Sigmoid colon (tissue), 7 donors: ENCODE measurements around the gene MYO18B. TPM values are rescaled to one million over a fixed set of nuclear protein-coding genes. Genes with fewer than 3 reads are reported as not detected.

ENCODE experiments used
- DNase-seq: peaks from one replicate; pipeline ENCODE4 v3.0.0-alpha.2; 2019
- H3K27ac ChIP-seq, 4 donors: fragments of 200-600 bp; sonication (generic); one replicate each; pipeline ENCODE4 v1.5.1; 2016 to 2019; ENCODE audit warnings: mild to moderate bottlenecking in 1 of 4
- H3K27me3 ChIP-seq, 3 donors: fragments of 200-600 bp; sonication (generic); one replicate each; pipeline ENCODE4 v1.5.1; 2019; ENCODE audit warnings: mild to moderate bottlenecking in 1 of 3
- H3K36me3 ChIP-seq, 4 donors: fragments of 200-600 bp; sonication (generic); one replicate each; pipeline ENCODE4 v1.5.1; 2016 to 2019
- H3K4me1 ChIP-seq, 4 donors: fragments of 200-600 bp; sonication (generic); one replicate each; pipeline ENCODE4 v1.5.1; 2017 to 2019
- H3K4me3 ChIP-seq, 4 donors: fragments of 200-600 bp; sonication (generic); one replicate each; pipeline ENCODE4 v1.5.1; 2017 to 2019; ENCODE audit warnings: mild to moderate bottlenecking in 2 of 4, moderate library complexity in 1 of 4
- H3K9me3 ChIP-seq, 4 donors: fragments of 200-600 bp in 3 of 4; sonication (generic) in 3 of 4; one replicate each; pipeline versions ENCODE4 v1.5.1 to v1.6.1; 2013 to 2019
- EP300 ChIP-seq, 4 donors: sonication (generic); formaldehyde crosslinking; IDR thresholded peaks; one replicate each; pipeline ENCODE4 v1.6.1; 2017; ENCODE audit warnings: antibody characterized with exemption in 4 of 4
- POLR2A ChIP-seq, 2 donors: fragments of 450-650 bp; IDR thresholded peaks; one replicate each; pipeline ENCODE4 v1.6.1; 2016; ENCODE audit warnings: antibody characterized with exemption in 2 of 2, mild to moderate bottlenecking in 2 of 2, moderate library complexity in 2 of 2
- POLR2AphosphoS5 ChIP-seq, 4 donors: sonication (generic); formaldehyde crosslinking; IDR thresholded peaks; one replicate each; pipeline ENCODE4 v1.6.1; 2017; ENCODE audit warnings: antibody characterized with exemption in 4 of 4
- WGBS, 2 donors: extraction: QIAGEN DNeasy Blood & Tissue Kit; methylation state at CpG; one replicate each; pipeline ENCODE4 v1.1.7; 2013; 5-methylcytosine and 5-hydroxymethylcytosine counted together
- intact Hi-C: fragments of 100-400 bp; cut with DNase I; formaldehyde crosslinking; loops from one replicate; pipeline ENCODE4 v1.15.1; 2023
- polyA plus RNA-seq, 3 donors: library from polyadenylated mRNA; stranded (reverse); fragments of 200-250 nt; gene quantifications; one replicate each; pipeline ENCODE4 v1.2.3, GENCODE V29; 2013
- total RNA-seq, 4 donors: library from RNA; depleted of rRNA; stranded (reverse); fragments of >200 nt; gene quantifications; one replicate each; pipeline ENCODE4 v1.1.0, GENCODE V29; 2016
- TF ChIP-seq, protein P1 (sequence below), 4 experiments: fragments of 450-650 bp in 3 of 4; fragments of 200-600 bp in 1 of 4; IDR thresholded peaks; one replicate each; pipeline ENCODE4 v1.5.1; 2016 to 2019; ENCODE audit warnings: antibody characterized with exemption in 4 of 4, mild to moderate bottlenecking in 3 of 4, moderate library complexity in 2 of 4
- donor health status: healthy with polysubstance abuse.
- donor health status: Bipolar disorder and iron deficiency.
- donor health status: healthy.

Gene MYO18B
- total and polyA plus RNA-seq, 7 donors: under 0.01 to 0.60 (median 0.30) TPM; not detected in 3

DNA sequence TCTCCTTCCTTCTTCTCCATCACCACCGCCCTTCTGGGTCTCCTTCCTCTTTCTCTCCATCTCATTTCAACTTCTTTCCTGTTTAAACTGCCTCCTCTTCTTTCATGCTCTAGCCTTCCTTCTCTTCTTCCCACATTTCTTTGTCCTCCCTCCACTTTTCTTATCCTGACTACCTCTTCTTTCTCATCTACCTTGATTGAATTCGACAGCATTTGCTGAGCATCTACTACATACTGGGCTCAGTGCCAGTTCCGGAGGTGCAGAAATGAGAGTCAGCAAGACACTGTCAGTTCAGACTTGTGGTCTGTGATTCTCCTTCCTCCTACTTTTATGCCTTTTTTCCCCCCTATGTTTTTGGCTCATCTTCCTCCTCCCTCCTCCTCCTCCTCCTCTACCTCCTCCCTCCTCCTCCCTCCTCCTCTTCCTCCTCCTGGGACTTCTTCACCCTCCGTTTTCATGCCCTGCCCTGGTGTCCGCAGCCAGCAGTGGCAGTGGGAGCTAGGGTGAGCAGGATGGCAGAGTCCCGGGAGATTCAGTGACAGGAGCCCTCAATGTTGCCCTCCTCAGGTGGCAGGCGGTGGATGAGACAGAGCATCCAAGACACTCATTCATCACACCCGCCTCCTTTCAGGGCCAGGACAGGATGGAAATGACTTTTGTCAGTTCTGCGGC is 281.3 kb downstream of the MYO18B start:
- H3K4me3 ChIP-seq: no peak overlapping the region
- H3K27me3 ChIP-seq: peaks cover 0 to 16% (median 0%) of the 10 kb centered on the region in 3 donors
- TF ChIP-seq, protein P1, sequence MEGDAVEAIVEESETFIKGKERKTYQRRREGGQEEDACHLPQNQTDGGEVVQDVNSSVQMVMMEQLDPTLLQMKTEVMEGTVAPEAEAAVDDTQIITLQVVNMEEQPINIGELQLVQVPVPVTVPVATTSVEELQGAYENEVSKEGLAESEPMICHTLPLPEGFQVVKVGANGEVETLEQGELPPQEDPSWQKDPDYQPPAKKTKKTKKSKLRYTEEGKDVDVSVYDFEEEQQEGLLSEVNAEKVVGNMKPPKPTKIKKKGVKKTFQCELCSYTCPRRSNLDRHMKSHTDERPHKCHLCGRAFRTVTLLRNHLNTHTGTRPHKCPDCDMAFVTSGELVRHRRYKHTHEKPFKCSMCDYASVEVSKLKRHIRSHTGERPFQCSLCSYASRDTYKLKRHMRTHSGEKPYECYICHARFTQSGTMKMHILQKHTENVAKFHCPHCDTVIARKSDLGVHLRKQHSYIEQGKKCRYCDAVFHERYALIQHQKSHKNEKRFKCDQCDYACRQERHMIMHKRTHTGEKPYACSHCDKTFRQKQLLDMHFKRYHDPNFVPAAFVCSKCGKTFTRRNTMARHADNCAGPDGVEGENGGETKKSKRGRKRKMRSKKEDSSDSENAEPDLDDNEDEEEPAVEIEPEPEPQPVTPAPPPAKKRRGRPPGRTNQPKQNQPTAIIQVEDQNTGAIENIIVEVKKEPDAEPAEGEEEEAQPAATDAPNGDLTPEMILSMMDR (IDR thresholded peaks at IDR 0.05): no peak
- TF ChIP-seq POLR2A (IDR thresholded peaks at IDR 0.05) (no peak), POLR2AphosphoS5 (IDR thresholded peaks at IDR 0.05) (no peak), EP300 (IDR thresholded peaks at IDR 0.05) (no peak)
- intact Hi-C loops: no loop called here
- no peak overlapping the region for H3K27ac ChIP-seq
- DNase-seq: no peak
- no peaks in the 10 kb centered on the region for H3K36me3 ChIP-seq
- 66 to 77% methylated on average over 9 of the region's 9 CpGs for WGBS, 2 donors
- peaks cover 0 to 5% (median 2%) of the 10 kb centered on the region in 4 donors for H3K9me3 ChIP-seq
- no peaks in the 10 kb centered on the region for H3K4me1 ChIP-seq

DNA sequence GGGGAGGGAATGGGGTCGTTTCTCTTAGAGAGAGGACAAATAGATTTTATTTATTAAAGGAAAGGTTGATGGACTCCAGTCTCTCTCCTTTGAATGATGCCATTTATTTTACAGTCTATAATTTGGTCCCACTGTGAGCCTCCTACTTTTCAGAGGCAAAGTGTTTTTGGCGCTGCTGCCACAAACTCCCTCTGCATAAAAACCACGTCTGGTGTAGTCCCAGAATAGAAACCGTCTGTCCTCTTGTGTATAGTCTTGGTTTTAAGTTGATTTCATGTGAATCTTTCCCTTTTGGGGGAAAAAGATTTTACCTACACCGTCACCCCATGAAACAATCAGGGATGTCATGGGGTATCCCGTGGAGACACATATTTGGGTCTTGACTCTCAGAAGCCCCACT is 283.6 kb downstream of the MYO18B start:
- TF ChIP-seq POLR2A (IDR thresholded peaks at IDR 0.05): no peak
- TF ChIP-seq, protein P1 (IDR thresholded peaks at IDR 0.05): no peak
- no peak for TF ChIP-seq POLR2AphosphoS5 (IDR thresholded peaks at IDR 0.05)
- Histone ChIP-seq H3K36me3 (no peaks in the 10 kb centered on the region), H3K4me3 (no peak overlapping the region), H3K27me3 (peaks cover 0 to 13% (median 0%) of the 10 kb centered on the region in 3 donors), H3K27ac (no peak overlapping the region), H3K4me1 (no peaks in the 10 kb centered on the region), H3K9me3 (peaks cover 0 to 5% (median 2%) of the 10 kb centered on the region in 4 donors)
- 69 to 76% methylated on average over 6 of the region's 6 CpGs for WGBS, 2 donors
- intact Hi-C loops: no loop called here
- DNase-seq: no peak

DNA sequence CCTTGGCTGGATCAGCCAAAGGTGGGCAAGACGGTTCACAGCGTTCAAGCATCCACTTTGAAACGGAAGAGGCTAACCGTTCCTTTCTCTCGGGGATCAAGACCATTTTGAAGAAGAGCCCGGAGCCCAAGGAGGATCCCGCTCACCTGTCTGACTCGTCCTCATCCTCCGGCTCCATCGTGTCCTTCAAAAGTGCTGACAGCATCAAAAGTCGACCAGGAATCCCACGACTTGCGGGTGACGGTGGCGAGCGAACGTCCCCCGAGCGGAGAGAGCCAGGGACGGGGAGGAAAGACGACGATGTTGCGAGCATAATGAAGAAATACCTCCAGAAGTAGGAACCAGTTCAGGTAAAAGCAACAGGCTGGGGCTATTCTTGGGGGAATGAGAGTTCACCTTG is 285.4 kb downstream of the MYO18B start:
- WGBS, 2 donors: 91 to 92% methylated on average over 23 of the region's 23 CpGs
- DNase-seq: no peak
- intact Hi-C loops: no loop called here
- no peak overlapping the region for H3K4me3 ChIP-seq
- H3K36me3 ChIP-seq: no peaks in the 10 kb centered on the region
- TF ChIP-seq EP300 (IDR thresholded peaks at IDR 0.05): no peak
- peaks cover 0 to 5% (median 2%) of the 10 kb centered on the region in 4 donors for H3K9me3 ChIP-seq
- H3K27me3 ChIP-seq: peaks cover 0 to 3% (median 0%) of the 10 kb centered on the region in 3 donors
- no peaks in the 10 kb centered on the region for H3K4me1 ChIP-seq
- H3K27ac ChIP-seq: no peak overlapping the region

DNA sequence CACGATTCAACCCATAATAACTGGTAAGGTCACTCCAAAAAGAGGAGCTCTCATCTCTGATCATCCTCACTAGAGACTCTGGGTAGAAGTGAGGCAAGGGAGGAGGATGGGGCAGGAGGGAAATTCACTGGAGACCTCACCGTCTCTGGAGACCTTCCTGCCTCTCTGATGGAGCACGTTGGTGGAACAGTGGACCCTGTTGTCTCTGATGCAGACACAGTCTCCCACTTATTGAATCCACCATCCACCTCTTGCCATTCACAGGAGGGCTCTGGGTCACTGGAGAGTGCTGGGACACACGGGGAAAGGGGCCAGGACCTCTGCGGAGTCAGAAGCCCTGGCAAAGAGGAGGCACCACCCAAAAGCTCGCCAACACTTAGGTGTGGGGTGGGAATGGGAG is 289.7 kb downstream of the MYO18B start:
- DNase-seq: no peak
- intact Hi-C loops: no loop called here
- no peaks in the 10 kb centered on the region for H3K36me3 ChIP-seq
- WGBS, 2 donors: 79 to 81% methylated on average over 6 of the region's 6 CpGs
- H3K9me3 ChIP-seq: no peaks in the 10 kb centered on the region
- TF ChIP-seq EP300 (IDR thresholded peaks at IDR 0.05) (no peak), POLR2AphosphoS5 (IDR thresholded peaks at IDR 0.05) (no peak), POLR2A (IDR thresholded peaks at IDR 0.05) (no peak)
- TF ChIP-seq, protein P1 (IDR thresholded peaks at IDR 0.05): no peak
- H3K27ac ChIP-seq: no peak overlapping the region
- H3K4me1 ChIP-seq: no peaks in the 10 kb centered on the region
- H3K4me3 ChIP-seq: no peak overlapping the region
- no peaks in the 10 kb centered on the region for H3K27me3 ChIP-seq

DNA sequence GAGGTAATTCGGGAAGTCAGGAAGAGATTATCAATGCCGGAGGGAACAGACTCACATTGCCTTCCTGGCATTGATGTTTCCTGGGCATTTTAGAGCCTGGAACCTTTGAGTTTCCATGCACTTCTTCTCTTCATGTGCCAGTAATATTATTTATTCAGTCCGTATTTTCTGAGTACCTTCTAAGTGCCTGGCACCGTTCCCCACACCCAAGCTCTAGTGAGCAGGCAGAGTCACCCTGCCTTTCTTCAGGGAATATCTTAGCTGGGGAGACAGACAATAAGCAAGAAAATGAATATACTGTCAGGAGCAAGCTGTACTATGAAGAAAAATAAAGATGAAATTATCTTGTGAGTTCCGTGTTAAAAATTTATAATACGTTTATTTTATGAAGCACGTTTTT is 291.1 kb downstream of the MYO18B start:
- 81 to 89% methylated on average over 7 of the region's 7 CpGs for WGBS, 2 donors
- Histone ChIP-seq H3K27ac (no peak overlapping the region), H3K9me3 (no peaks in the 10 kb centered on the region), H3K36me3 (no peaks in the 10 kb centered on the region), H3K27me3 (no peaks in the 10 kb centered on the region), H3K4me1 (no peaks in the 10 kb centered on the region), H3K4me3 (no peak overlapping the region)
- intact Hi-C loops: no loop called here
- no peak for DNase-seq
- TF ChIP-seq, protein P1 (IDR thresholded peaks at IDR 0.05): no peak
